GM12801 (cell line): ENCODE data around the gene LRIT1.

Experiments
- TF ChIP-seq, protein P1 (sequence below): IDR thresholded peaks from one replicate; pipeline ENCODE4 v1.5.1; 2011; ENCODE audit warnings: control low read depth; ENCODE audit not compliant: insufficient read length; ENCODE audit errors: extremely low read depth

The LRIT1 gene

DNA sequence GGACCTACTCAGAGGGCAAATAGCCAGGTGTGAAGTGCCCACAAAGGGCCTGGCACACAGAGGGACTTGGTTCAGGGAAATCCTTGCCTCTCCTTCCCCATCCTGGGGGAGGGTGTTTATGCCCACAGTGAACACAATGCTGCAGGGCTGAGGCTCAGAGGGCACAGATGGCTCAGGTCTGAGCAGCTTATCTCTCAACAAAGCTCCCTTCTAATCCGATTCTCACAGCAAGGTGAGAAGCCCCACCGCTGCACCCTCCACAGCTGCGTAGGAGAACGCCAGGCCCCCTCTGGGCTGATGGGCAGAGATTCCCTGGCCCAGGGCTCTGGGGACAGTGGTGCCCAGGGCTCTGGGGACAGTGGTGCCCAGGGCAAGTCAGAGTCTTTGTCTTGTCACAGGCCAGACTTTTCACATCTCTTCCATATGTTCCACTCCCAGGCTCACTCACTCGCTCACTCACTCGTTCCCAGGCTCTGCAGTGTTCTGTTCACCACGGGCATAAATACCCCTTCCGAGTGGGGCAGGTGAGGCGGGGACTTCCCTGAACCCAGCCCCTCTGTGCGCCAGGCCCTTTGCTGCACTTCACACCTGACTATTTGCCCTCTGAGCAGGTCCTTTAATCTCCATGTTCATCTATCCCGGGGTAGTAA, 55.7 kb downstream of the LRIT1 start:
- TF ChIP-seq, protein P1, sequence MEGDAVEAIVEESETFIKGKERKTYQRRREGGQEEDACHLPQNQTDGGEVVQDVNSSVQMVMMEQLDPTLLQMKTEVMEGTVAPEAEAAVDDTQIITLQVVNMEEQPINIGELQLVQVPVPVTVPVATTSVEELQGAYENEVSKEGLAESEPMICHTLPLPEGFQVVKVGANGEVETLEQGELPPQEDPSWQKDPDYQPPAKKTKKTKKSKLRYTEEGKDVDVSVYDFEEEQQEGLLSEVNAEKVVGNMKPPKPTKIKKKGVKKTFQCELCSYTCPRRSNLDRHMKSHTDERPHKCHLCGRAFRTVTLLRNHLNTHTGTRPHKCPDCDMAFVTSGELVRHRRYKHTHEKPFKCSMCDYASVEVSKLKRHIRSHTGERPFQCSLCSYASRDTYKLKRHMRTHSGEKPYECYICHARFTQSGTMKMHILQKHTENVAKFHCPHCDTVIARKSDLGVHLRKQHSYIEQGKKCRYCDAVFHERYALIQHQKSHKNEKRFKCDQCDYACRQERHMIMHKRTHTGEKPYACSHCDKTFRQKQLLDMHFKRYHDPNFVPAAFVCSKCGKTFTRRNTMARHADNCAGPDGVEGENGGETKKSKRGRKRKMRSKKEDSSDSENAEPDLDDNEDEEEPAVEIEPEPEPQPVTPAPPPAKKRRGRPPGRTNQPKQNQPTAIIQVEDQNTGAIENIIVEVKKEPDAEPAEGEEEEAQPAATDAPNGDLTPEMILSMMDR: no peak

DNA sequence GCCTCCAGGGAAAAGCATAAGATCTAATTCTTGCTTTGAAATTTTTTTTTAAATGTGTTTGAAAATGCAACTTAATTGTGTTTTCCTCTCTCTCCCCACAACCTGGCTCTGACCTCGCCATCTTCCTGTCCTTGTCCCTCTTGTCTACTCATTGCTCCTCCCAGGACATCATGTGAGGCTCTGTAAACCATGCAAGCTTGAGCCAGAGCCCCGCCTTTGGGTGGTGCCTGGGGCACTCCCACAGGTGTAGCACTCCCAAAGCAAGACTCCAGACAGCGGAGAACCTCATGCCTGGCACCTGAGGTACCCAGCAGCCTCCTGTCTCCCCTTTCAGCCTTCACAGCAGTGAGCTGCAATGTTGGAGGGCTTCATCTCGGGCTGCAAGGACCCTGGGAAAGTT, 56.8 kb downstream of the LRIT1 start:
- TF ChIP-seq, protein P1: no peak

GRCh38 chr10:84181631-84182030, 59.7 kb downstream of the LRIT1 start:
- TF ChIP-seq, protein P1: no peak
